Measurements from ENCODE around the gene CAMK2A. TPM values are rescaled to one million over a fixed set of nuclear protein-coding genes. Genes with fewer than 3 reads are reported as not detected.
A peak's percentile ranks its signal among the peaks of the same experiment; 100 is the strongest.

The CAMK2A gene
- total RNA-seq (2014; rRNA removed; shearing (Covaris generic)) (not detected in 2 replicates), total RNA-seq (2022) (not detected in 2 replicates), Bru-seq, nascent RNA (not detected), BruChase-seq, experiment 1, labeled RNA remaining after a 6-hour chase (not detected), BruChase-seq, experiment 2, labeled RNA remaining after a 2-hour chase (not detected)
- long read RNA-seq = 0 reads

DNA sequence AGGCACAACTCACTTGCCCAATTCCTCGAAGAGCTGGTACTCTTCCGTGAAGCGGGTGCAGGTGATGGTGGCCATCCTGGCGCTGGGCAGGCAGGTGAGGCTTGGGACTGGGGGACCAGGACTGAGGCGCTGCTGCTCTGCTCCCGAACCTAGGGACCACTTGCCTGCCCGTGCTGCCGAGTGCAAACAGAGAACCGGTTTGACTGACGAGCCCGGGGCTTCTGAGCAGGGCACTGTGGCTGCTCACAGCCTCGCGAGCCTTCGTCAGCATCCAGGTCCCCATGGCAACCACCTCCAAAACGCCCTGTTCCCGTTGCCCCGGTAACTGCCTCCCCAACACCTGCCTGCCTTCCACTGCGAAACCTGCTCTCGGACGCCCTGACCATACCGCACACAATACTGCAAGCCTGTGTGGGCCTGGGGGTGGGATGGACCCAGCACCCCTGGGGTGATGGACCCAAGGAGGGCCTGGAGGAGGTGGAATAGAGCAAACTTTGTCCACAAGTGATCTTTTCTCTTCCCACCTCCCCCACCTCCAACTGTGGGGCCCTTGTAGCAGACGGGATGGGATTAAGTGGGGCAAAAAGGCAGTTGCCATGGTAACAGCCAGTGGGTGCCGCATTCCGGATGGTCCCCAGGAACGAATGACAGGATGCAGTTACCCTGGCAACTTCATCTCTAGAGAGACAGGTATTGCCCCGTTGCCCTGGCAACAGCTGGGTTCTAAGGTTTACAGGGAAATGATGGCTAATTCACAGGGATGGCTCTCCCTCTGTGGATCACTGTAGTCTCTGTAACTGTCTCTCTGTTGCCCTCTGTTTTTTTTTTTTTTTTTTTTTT is at the start of gene CAMK2A:
Gene CAMK2A (minus strand): TSS at position 223 of the 840 bp plus-strand sequence. CDS start 148 bp downstream, at position 75.
- H3K27ac ChIP-seq (ENCODE audit: low read depth, low read length, poor library complexity, severe bottlenecking) = no peak within 1 kb of the TSS
- ChIA-PET CTCF (ENCODE audit: unreplicated experiment) (no interaction called here), POLR2A (no interaction called here)
- no peak within 1 kb of the TSS for H3K4me3 ChIP-seq (ENCODE audit: low read depth, low read length, poor library complexity, severe bottlenecking)
- no peak for TF ChIP-seq EZH2phosphoT487 (IDR thresholded peaks at IDR 0.05; ENCODE audit: borderline replicate concordance, low read depth, low read length)
- TF ChIP-seq, protein P1, sequence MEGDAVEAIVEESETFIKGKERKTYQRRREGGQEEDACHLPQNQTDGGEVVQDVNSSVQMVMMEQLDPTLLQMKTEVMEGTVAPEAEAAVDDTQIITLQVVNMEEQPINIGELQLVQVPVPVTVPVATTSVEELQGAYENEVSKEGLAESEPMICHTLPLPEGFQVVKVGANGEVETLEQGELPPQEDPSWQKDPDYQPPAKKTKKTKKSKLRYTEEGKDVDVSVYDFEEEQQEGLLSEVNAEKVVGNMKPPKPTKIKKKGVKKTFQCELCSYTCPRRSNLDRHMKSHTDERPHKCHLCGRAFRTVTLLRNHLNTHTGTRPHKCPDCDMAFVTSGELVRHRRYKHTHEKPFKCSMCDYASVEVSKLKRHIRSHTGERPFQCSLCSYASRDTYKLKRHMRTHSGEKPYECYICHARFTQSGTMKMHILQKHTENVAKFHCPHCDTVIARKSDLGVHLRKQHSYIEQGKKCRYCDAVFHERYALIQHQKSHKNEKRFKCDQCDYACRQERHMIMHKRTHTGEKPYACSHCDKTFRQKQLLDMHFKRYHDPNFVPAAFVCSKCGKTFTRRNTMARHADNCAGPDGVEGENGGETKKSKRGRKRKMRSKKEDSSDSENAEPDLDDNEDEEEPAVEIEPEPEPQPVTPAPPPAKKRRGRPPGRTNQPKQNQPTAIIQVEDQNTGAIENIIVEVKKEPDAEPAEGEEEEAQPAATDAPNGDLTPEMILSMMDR (conservative IDR thresholded peaks at IDR 0.05; ENCODE audit: low read length) = no peak
- DNase-seq (ENCODE audit: low spot score) = no peak
- H3K9me2 ChIP-seq (ENCODE audit: insufficient read depth, low read length) = no peaks in the 10 kb centered on the region
- intact Hi-C loops (cut with micrococcal nuclease; ENCODE audit: unreplicated experiment) = no loop called here
- no peaks in the 10 kb centered on the region for H3K4me1 ChIP-seq (ENCODE audit: insufficient read depth, low read length, poor library complexity, severe bottlenecking)
- no TSS peak for BruUV-seq (replicated peaks)
- H3K36me3 ChIP-seq (ENCODE audit: insufficient read depth, low read length) = no peaks in the 10 kb centered on the region
- no peak within 1 kb of the TSS for H2AFZ ChIP-seq (ENCODE audit: low read length)
- no peaks in the 10 kb centered on the region for H3K9me3 ChIP-seq (ENCODE audit: low read length)
- no peak within 1 kb of the TSS for H3K4me2 ChIP-seq (ENCODE audit: low read length)
- no peaks in the 10 kb centered on the region for H4K20me1 ChIP-seq (ENCODE audit: insufficient read depth, low read length)
- no peaks in the 10 kb centered on the region for H3K79me2 ChIP-seq (ENCODE audit: insufficient read depth, low read depth, low read length)

DNA sequence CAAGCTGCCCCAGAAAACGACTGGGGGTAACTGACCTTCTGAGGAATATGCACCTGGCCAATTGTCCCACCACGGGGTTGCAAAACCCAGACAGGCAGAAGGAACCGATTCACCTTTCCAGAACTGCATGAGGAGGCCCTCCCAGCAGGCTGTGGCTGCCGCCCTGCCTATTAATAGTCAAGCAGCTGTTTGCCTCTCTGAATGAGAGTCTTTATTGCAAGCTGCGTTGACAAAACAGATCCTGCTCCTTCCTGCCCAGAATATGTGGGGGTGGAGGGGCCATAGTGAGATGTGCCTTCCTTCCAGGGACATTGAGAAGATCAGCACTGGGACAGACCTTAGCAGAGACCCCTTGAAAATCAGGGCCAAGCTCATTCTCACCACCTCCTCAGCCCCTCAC is 49.6 kb upstream of the CAMK2A start:
- BruUV-seq (replicated peaks) = no TSS peak
- Histone ChIP-seq H3K4me3 (ENCODE audit: low read depth, low read length, poor library complexity, severe bottlenecking) (no peak overlapping the region), H3K79me2 (ENCODE audit: insufficient read depth, low read depth, low read length) (no peaks in the 10 kb centered on the region), H4K20me1 (ENCODE audit: insufficient read depth, low read length) (no peaks in the 10 kb centered on the region), H3K9me3 (ENCODE audit: low read length) (no peaks in the 10 kb centered on the region), H3K9me2 (ENCODE audit: insufficient read depth, low read length) (no peaks in the 10 kb centered on the region), H3K27ac (ENCODE audit: low read depth, low read length, poor library complexity, severe bottlenecking) (no peak overlapping the region), H3K36me3 (ENCODE audit: insufficient read depth, low read length) (no peaks in the 10 kb centered on the region), H3K4me2 (ENCODE audit: low read length) (no peak overlapping the region), H2AFZ (ENCODE audit: low read length) (no peak overlapping the region), H3K4me1 (ENCODE audit: insufficient read depth, low read length, poor library complexity, severe bottlenecking) (peaks cover 7% of the 10 kb centered on the region)
- TF ChIP-seq, protein P1 (conservative IDR thresholded peaks at IDR 0.05; ENCODE audit: low read length) = no peak
- TF ChIP-seq EZH2phosphoT487 (IDR thresholded peaks at IDR 0.05; ENCODE audit: borderline replicate concordance, low read depth, low read length) = no peak
- intact Hi-C loops (cut with micrococcal nuclease; ENCODE audit: unreplicated experiment) = no loop called here
- DNase-seq (ENCODE audit: low spot score) = peak; percentile 5
- ChIA-PET CTCF (ENCODE audit: unreplicated experiment) (no interaction called here), POLR2A (interaction anchor here (1.2 kb wide), 1 partner anchor 12 kb away, joined by 3 read pairs; no protein-coding TSS in a partner anchor)

DNA sequence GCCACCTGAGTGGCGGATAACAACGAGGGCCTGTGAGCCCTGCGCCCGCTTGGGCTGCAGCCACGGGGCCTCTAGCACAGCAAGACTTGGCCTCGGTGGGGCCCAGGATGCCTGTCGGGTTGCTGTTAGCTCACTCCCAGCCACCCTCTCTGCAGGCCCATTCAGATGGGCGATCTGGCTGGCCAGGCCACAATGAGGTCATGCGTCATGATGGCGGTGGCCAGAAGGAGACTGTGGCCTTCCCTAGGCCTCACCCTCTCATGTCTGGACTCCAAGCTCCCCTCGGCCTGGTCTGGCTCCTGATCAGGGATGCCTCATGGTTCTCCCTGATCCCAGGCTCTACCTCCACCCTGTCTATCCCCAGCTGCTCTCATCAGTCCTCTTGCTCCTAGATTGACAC is 49.0 kb upstream of the CAMK2A start:
- no peaks in the 10 kb centered on the region for H3K79me2 ChIP-seq (ENCODE audit: insufficient read depth, low read depth, low read length)
- no peak overlapping the region for H3K4me2 ChIP-seq (ENCODE audit: low read length)
- no peaks in the 10 kb centered on the region for H3K36me3 ChIP-seq (ENCODE audit: insufficient read depth, low read length)
- H3K4me1 ChIP-seq (ENCODE audit: insufficient read depth, low read length, poor library complexity, severe bottlenecking) = peaks cover 7% of the 10 kb centered on the region
- DNase-seq (ENCODE audit: low spot score) = no peak
- H3K9me3 ChIP-seq (ENCODE audit: low read length) = no peaks in the 10 kb centered on the region
- no peak overlapping the region for H3K27ac ChIP-seq (ENCODE audit: low read depth, low read length, poor library complexity, severe bottlenecking)
- H3K4me3 ChIP-seq (ENCODE audit: low read depth, low read length, poor library complexity, severe bottlenecking) = no peak overlapping the region
- no TSS peak for BruUV-seq (replicated peaks)
- CTCF ChIA-PET (ENCODE audit: unreplicated experiment) = no interaction called here
- H2AFZ ChIP-seq (ENCODE audit: low read length) = no peak overlapping the region
- POLR2A ChIA-PET = interaction anchor here (0.5 to 1.2 kb wide), 2 partner anchors 13 to 356 kb away, joined by 3 read pairs; no protein-coding TSS in a partner anchor
- H4K20me1 ChIP-seq (ENCODE audit: insufficient read depth, low read length) = no peaks in the 10 kb centered on the region
- intact Hi-C loops (cut with micrococcal nuclease; ENCODE audit: unreplicated experiment) = no loop called here
- TF ChIP-seq EZH2phosphoT487 (IDR thresholded peaks at IDR 0.05; ENCODE audit: borderline replicate concordance, low read depth, low read length) = no peak
- TF ChIP-seq, protein P1 (conservative IDR thresholded peaks at IDR 0.05; ENCODE audit: low read length) = no peak
- H3K9me2 ChIP-seq (ENCODE audit: insufficient read depth, low read length) = no peaks in the 10 kb centered on the region
